ENCODE measurements around the gene RASSF5.

Gene RASSF5

GRCh38 chr1:206507284-206508129, at the start of gene RASSF5:
TSS of gene RASSF5 (plus strand) at chr1:206507531. CDS start at chr1:206507603, 72 bp downstream.
- peak; percentile 76 for DNase-seq

- DNase-seq, result no peak
These were observed 47.6 kb upstream of the RASSF5 start for GRCh38 chr1:206459703-206460102.

GRCh38 chr1:206460836-206461426, 46.4 kb upstream of the RASSF5 start:
- no peak for DNase-seq

- peak; percentile 90 for DNase-seq
These were observed 45.5 kb upstream of the RASSF5 start for GRCh38 chr1:206461602-206462455.

GRCh38 chr1:206463137-206463536, 44.2 kb upstream of the RASSF5 start:
- no peak for DNase-seq

GRCh38 chr1:206463911-206464310, 43.4 kb upstream of the RASSF5 start:
- DNase-seq, result no peak

- DNase-seq, result no peak
These were observed 42.8 kb upstream of the RASSF5 start for GRCh38 chr1:206464456-206464964.

- no peak for DNase-seq
These were observed 41.4 kb upstream of the RASSF5 start for GRCh38 chr1:206465951-206466350.

GRCh38 chr1:206466840-206467649, 40.3 kb upstream of the RASSF5 start:
- no peak for DNase-seq

GRCh38 chr1:206467915-206468314, 39.4 kb upstream of the RASSF5 start:
- no peak for DNase-seq

- DNase-seq, result no peak
These were observed 38.8 kb upstream of the RASSF5 start for GRCh38 chr1:206468571-206468970.

- DNase-seq, result no peak
These were observed 37.9 kb upstream of the RASSF5 start for GRCh38 chr1:206469411-206469932.

- DNase-seq, result no peak
These were observed 37.2 kb upstream of the RASSF5 start, which contains the start of gene IKBKE for GRCh38 chr1:206469933-206470691. TSS of gene IKBKE (plus strand) at chr1:206470476. CDS start at chr1:206473228, 2,752 bp downstream.

- no peak for DNase-seq
These were observed 36.5 kb upstream of the RASSF5 start for GRCh38 chr1:206470692-206471414.

GRCh38 chr1:206471415-206471801, 35.9 kb upstream of the RASSF5 start:
- no peak for DNase-seq

GRCh38 chr1:206472024-206472423, 35.3 kb upstream of the RASSF5 start:
- no peak for DNase-seq

GRCh38 chr1:206472454-206472853, 34.9 kb upstream of the RASSF5 start:
- DNase-seq, result no peak

GRCh38 chr1:206472886-206473285, 34.4 kb upstream of the RASSF5 start:
- no peak for DNase-seq

- no peak for DNase-seq
These were observed 31.3 kb upstream of the RASSF5 start for GRCh38 chr1:206476058-206476457.

GRCh38 chr1:206476591-206476990, 30.7 kb upstream of the RASSF5 start:
- DNase-seq, result peak; percentile 60

Data from NCI-H82 (cell line).